Activated gamma-delta T cell (primary cell): ENCODE results near the gene TOM1L2.

Experiments used
- DNase-seq: peaks from one replicate; lab custom pipeline; 2025; lab: John Stamatoyannopoulos, UW

TOM1L2 gene

GRCh38 chr17:17835415-17836249 lies 136.6 kb downstream of the TOM1L2 start:
- DNase-seq = no peak

DNA sequence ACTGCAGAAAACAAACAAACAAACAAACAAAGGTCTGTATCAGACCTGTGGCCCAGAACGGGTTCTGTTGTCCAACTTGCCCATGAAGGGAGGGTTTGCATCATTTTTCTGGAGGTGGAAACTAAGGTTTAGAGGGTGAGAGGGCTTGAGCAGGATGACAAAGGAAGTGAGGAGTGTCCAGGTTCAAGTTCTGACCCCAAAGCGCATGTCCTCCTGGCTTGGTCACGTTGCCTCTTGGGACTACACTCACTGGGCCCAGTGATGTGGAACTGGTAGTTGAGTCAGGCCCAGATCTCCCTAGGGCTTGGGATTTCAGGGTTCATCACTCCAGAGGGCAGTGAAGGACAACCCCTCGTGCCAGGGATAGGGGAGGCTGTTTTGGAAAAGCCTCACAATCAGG lies 137.2 kb downstream of the TOM1L2 start:
- no peak for DNase-seq

DNA sequence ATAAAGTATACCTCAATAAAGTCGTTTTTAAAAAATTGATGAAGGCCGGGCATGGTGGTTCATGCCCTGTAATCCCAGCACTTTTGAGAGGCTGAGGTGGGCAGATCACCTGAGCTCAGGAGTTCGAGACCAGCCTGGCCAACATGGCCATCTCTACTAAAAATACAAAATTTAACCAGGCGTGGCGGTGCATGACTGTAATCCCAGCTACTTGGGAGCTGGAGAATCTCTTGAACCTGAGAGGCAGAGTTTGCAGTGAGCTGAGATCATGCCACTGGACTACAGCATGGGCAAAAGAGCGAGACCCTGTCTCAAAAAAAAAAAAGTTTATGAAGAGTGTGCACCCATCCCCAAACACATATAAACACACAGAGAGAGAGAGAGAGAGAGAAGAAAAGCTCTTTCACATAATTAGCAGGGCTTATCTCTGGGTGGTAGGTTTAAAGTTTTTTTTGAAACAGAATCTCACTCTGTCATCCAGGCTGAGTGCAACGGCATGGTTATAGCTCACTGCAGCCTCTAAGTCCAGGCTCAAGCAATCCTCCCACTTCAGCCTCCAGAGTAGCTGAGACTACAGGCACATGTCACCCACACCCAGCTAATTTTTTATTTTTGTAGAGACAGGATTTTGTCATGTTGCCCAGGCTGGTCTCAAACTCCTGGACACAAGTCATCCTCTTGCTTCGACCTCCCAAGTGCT lies 138.4 kb downstream of the TOM1L2 start:
- no peak for DNase-seq

- no peak for DNase-seq
Measured at GRCh38 chr17:17832032-17832363, 140.2 kb downstream of the TOM1L2 start.

- no peak for DNase-seq
Measured at GRCh38 chr17:17831208-17832031, 140.8 kb downstream of the TOM1L2 start.

DNA sequence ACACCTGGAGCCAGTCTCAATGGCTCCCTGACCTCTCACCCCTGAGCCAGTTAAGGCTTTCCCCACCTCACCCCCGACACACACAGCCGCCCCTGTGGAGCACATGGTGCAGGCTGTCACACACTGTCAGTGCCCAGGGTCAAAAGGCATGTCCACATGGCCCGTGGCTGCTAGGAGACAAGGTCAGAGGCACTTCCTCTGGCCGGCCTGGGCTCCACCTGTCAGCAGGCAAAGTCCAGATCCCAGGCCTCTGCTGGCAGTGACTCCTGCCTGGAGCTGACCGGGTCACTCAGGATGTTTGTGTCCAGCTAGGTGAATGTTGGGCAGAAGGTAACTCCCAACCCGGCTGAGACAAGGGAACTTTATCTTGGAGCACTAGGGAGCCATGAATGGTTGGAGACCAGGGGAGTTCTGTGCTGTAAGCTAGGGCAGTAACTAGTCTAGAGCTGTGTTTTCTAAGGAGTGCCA lies 141.4 kb downstream of the TOM1L2 start:
- no peak for DNase-seq

DNA sequence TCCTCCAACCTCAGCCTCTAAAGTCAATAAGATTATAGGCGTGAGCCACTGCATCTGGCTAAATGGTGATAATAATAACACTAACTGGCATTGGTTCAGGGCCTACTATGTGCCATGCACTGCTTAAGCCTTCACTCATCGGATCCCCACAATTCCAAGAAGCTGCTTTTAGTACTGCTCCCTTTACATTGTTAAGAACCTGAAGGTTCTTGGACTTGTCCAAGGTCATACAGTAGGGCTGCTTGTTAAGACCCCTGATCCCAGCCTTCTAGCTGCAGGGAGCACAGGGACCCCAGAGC lies 142.0 kb downstream of the TOM1L2 start:
- DNase-seq = no peak

DNA sequence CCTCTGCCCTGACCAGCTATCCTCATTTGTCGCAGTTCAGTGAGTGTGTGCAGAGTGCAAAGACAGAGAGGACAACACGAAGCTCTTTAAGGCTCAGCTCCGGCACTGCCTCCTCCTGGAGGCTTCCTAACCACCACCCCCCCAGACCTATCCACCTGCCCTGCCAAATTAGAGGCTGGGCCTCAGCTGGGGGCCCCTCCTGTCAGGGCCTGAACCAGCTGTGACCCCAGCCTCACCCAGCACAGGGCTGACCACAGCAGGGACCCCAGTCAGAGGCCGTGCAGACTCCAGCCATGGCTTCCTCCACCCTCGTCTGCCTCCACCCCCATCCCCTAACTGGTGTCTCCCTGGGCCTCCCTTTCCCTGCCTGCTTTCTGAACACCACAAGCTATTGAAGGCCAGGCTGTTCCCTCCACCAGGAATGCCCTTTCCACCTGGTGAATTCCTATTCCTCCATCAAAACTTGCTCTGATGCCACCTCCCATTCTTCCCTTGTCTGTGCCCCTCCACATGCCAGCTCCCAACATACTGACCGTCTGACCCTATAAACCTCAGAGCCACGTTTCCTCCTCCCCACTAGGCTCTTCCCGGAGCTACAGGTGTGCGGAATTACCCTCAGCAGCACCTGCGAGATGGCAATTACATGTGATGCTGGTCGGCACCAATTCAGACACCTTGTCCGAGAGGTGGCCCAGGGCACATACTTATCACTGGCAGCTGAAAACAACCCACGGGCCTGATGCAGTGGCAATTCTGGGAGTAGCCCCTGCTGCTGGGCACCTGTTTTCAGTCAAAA lies 144.2 kb downstream of the TOM1L2 start:
- DNase-seq = no peak

- no peak for DNase-seq
Measured at GRCh38 chr17:17826942-17827785, 145.0 kb downstream of the TOM1L2 start.

- no peak for DNase-seq
Measured at GRCh38 chr17:17826342-17826713, 145.9 kb downstream of the TOM1L2 start.

DNA sequence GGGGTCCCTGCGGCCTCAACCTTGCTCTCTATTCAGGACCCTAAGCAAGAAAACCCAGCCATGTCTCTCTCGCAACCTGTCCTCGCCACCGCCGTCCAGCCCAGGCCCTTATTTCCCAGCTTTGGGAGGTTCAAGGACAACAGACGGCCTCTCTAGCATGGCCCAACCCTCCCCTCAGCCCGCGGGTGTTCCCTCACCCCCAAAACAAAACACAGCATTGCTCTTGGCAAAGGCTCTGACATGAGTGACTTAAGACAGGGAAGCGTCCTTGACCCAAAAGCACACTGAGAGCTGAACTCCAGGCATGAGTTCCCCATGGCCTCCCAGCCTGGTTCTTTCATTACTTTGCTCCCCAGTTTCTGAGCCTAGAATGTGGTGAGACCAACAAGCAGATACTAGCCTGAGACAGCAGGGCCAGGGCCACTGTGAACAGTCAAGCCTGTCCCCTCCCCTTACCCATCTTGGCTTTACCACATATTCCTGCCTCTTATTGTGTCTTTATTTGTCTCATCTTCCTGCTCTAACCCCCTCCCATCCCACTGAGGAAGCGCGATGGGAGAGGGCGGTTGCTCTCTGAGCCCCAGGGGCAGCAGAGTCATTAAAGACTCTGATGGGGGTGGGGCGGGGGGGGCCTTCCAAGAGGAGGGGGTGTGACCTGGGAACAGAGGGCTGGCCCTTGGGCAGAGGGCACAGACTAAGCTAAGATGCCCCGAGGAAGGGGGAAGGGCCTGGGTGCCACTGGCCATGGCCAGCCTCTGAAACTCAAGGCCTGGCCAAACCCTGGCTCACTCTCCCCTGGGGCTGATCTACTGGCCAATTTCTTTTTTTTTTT lies 147.2 kb downstream of the TOM1L2 start:
- no peak for DNase-seq

GRCh38 chr17:17824119-17824782 lies 147.9 kb downstream of the TOM1L2 start:
- no peak for DNase-seq

DNA sequence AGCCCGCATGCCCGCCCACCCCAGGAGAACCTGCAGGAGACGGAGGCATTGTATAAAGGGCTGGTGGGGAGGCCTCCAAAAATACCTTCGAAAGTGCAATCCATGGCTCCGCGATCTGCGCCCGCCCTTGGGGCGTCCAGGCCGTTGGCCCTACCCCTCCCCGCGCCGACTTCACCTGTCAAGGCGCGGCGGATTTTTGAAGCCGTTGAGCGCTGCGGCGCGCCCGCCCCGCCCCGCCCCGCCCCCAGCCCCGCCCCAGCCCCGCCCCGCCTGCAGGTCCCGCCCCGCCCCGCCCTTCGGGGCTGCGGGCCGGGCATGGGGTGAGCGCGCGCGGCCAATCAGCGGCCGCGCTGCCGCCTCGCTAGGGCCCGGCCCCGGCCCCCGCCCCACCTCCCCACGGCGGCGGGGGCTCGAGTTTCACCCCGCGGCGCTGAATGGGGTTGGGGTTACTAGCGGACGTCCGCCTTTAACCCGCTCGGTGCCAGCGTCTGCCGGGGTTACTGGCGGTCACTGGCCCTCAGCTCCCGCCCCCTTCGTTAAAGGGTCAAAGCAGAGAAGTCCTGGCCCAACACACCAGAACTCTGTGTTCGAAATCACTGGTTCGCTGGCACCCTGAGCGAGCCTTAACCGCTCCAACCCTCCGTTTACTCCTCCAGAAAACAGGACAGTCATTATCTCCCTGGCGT lies 148.6 kb downstream of the TOM1L2 start:
- peak; percentile 68 for DNase-seq

DNA sequence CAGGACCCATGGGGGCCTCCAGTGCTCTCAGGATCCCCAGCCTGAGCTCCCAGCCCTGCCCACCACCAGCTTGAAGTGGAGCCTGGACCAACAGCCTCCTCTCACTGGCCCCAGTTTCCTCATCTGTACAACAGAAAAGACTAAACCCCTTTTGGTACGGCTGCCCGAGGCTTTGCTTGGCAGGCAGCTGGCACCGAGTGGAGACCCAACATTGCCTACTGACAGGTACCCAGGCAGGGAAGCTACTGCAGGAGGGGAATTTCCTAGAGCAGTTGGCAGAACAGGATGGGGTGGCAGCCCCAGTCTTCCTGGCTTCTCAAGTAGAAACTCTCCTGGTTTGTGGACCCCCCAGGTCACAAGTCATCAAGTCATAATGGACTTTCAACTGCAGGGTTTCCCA lies 149.6 kb downstream of the TOM1L2 start:
- DNase-seq = no peak

DNA sequence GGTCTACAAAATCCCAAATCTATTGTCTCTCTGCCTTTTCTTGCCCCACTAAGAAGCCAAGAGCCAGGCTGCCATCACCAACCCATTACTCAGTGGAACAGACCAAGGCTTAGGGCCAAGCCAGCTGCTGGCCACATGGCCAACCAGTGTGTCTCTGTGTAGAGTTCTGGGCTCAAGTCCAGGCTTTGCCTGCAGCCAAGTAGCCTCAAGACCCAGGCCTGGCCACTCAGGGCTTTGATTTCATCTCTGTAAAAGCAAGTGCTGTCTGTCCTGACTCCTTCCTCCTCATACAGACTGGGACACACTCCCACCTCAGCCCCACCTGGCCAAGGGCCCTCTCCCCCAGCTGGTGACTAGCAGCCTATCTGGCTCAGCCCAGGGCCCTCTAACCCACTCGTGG lies 150.0 kb downstream of the TOM1L2 start:
- no peak for DNase-seq

GRCh38 chr17:17820463-17821158 lies 151.6 kb downstream of the TOM1L2 start:
- no peak for DNase-seq

GRCh38 chr17:17820046-17820445 lies 152.2 kb downstream of the TOM1L2 start:
- no peak for DNase-seq

DNA sequence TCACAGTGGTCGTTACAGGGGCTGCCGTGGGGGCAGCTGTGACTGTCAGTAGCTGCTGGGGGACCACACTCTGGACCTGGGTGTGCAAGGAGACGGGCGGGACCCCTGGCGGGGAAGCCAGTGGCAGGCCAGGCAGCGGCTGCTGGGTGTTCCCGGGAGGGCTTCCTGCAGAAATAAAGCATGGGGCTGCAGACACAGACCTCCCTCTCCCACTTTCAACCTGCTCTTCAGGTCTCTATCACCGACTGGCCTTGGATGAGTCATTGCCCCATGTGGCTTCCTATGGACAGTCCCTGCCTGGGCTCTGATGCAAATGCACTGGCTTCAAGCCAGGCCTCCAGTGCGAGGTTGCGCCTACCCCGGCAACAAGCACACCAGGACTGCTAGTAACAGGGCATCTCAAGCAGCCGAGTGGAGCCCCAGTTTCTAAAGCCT lies 152.6 kb downstream of the TOM1L2 start:
- DNase-seq = no peak
